Activated CD4-positive, alpha-beta T cell treated with anti-CD3 and anti-CD28 coated beads, Interleukin-2, amount 10 ng/mL, durations not matched to agents 7 days and 5 days (primary cell): ENCODE data around the gene ADH5. TPM values are rescaled to one million over a fixed set of nuclear protein-coding genes. Genes with fewer than 3 reads are reported as not detected.
"Not testable (repeated sequence)": the region's sequence is repeated elsewhere in the genome, so short reads cannot be mapped to it uniquely, and the experiment has no call there.

Experiments
- CTCF ChIA-PET: fragments of 350-600 bp; sonication (Branson Sonifier 250); formaldehyde crosslinking; loops from one replicate; lab custom pipeline; 2021; ENCODE audit warnings: antibody characterized with exemption; lab: Charles Lee
- POLR2A ChIA-PET: fragments of 350-600 bp; sonication (Branson Sonifier 250); formaldehyde crosslinking; loops from one replicate; lab custom pipeline; 2021; ENCODE audit warnings: antibody characterized with exemption; lab: Charles Lee
- DNase-seq: peaks from one replicate; pipeline ENCODE4 v3.0.0-alpha.2; 2020
- H3K27ac Mint-ChIP-seq: one replicate; pipeline ENCODE4 v1.8.0; 2021; ENCODE audit warnings: mild to moderate bottlenecking, moderate library complexity, mixed read lengths
- H3K27me3 Mint-ChIP-seq: one replicate; pipeline ENCODE4 v1.8.0; 2021; ENCODE audit warnings: mixed read lengths
- H3K36me3 Mint-ChIP-seq: one replicate; pipeline ENCODE4 v1.8.0; 2021; ENCODE audit warnings: low read depth, mixed read lengths
- H3K4me1 Mint-ChIP-seq: one replicate; pipeline ENCODE4 v1.8.0; 2021; ENCODE audit warnings: mixed read lengths
- H3K4me3 Mint-ChIP-seq: one replicate; pipeline ENCODE4 v1.8.0; 2021; ENCODE audit warnings: mild to moderate bottlenecking, moderate library complexity, mixed read lengths
- H3K9me3 Mint-ChIP-seq: one replicate; pipeline ENCODE4 v1.8.0; 2021; ENCODE audit warnings: mixed read lengths
- total RNA-seq, 2 experiments: library from RNA; stranded (reverse); gene quantifications; one replicate each; pipeline ENCODE4 v1.2.3, GENCODE V29; 2021

Gene ADH5
- total RNA-seq, 2 experiments from 2014 or later, result 105 to 120 TPM

DNA sequence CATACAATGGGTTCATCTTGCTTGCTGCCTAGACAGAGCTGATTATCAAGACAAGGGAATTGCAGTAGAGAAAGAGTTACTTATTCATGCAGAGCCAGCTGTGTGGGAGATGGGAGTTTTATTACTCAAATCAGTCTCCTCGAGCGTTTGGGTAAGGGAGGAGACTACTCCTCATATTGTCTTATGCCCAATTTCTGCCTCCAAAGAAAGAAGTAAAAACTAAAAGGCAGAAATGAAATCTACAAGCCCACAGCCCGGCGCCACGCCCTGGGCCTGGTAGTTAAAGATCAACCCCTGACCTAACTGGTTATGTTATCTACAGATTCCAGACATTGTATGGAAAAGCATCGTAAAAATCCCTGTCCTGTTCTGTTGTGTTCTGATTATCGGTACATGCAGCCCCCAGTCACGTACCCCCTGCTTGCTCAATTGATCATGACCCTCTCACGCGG, 64.8 kb downstream of the ADH5 start:
- H3K27ac Mint-ChIP-seq, DNase-seq, H3K27me3 Mint-ChIP-seq, POLR2A ChIA-PET, H3K4me3 Mint-ChIP-seq, CTCF ChIA-PET: not testable (repeated sequence)
- Mint-ChIP-seq H3K36me3 (peaks cover 34% of the 10 kb centered on the region), H3K4me1 (peaks cover 13% of the 10 kb centered on the region), H3K9me3 (peaks cover 22% of the 10 kb centered on the region)

DNA sequence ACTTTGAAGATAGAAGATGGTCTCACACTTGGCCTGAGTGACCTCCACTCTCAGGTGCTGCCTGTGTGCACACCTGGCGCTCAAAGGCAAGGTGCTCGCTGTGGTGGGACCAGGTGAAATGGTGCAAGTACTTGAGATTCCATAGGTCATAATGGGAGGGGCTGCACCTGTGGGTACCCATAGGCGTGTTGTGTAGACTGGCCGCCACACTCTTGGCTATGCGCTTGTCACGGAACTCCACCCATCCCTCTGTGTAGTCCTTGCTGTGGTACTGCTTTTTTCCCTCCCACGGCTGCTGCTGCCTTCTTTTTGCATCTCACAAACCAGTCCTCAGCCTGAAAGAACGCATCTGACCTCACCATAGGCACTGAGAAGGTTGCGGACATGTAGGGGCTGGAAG, 66.0 kb downstream of the ADH5 start:
- H3K9me3 Mint-ChIP-seq, result peaks cover 30% of the 10 kb centered on the region
- POLR2A ChIA-PET, result no interaction called here
- H3K36me3 Mint-ChIP-seq, result peaks cover 43% of the 10 kb centered on the region
- no peaks in the 10 kb centered on the region for H3K27me3 Mint-ChIP-seq
- H3K4me3 Mint-ChIP-seq, result no peak overlapping the region
- DNase-seq, result no peak
- peaks cover 13% of the 10 kb centered on the region for H3K4me1 Mint-ChIP-seq
- no peak overlapping the region for H3K27ac Mint-ChIP-seq
- CTCF ChIA-PET, result no interaction called here

DNA sequence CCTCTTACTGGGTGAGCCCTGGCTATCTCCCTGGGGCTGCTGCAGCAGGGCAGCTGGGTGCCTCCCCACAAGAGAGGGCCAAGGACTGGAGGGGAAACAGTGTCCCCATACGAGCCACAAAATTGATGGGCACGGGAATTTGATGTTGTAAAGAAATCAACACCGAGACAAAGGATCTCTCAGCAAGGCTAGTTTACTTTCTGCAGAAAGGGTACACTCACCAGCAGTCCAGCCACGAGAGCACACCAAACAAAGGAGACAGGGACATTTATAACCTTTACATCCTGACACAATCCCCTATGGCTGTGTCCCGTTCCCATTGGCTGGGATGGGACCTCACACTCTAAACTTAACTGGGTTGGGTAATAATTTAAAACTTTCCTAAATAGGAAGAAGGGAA, 67.2 kb downstream of the ADH5 start:
- CTCF ChIA-PET, result no interaction called here
- H3K4me1 Mint-ChIP-seq, result peaks cover 13% of the 10 kb centered on the region
- no peaks in the 10 kb centered on the region for H3K27me3 Mint-ChIP-seq
- peaks cover 30% of the 10 kb centered on the region for H3K9me3 Mint-ChIP-seq
- POLR2A ChIA-PET, result no interaction called here
- no peak overlapping the region for H3K27ac Mint-ChIP-seq
- H3K36me3 Mint-ChIP-seq, result peaks cover 49% of the 10 kb centered on the region
- DNase-seq, result no peak
- H3K4me3 Mint-ChIP-seq, result no peak overlapping the region

Other genes starting within 250 kb of the ADH5 start
- 100 to 1,000 TPM in 1 of 2 experiments, 10 to 100 TPM in 1; 83.7 to 101 TPM for gene EIF4E, start 159.7 kb downstream of the ADH5 start, total RNA-seq
- 10 to 100 TPM; 49.2 to 59.7 TPM for gene METAP1, start 93.1 kb downstream of the ADH5 start, total RNA-seq
- not detected for gene ADH4, start 55.5 kb upstream of the ADH5 start, total RNA-seq
- gene ADH6, start 130.5 kb upstream of the ADH5 start, total RNA-seq, result not detected
- gene ADH1A, start 202.2 kb upstream of the ADH5 start, total RNA-seq, result not detected
- not detected for gene ADH1B, start 232.6 kb upstream of the ADH5 start, total RNA-seq